K562 (cell line): Measurements from ENCODE around the gene LIMK1. TPM values are rescaled to one million over a fixed set of nuclear protein-coding genes. Genes with fewer than 3 reads are reported as not detected.

Experiments used
- ATF1 ChIP-seq, 2 experiments: fragments of 450-650 bp in 1 of 2; IDR thresholded peaks; 2 replicates each; pipeline ENCODE4 v1.6.1; 2016; ENCODE audit warnings: missing compliant biosample characterization in 1 of 2, missing genetic modification characterization in 1 of 2
- ATF7 ChIP-seq: fragments of 450-650 bp; IDR thresholded peaks from 2 replicates; pipeline ENCODE4 v1.7.1; 2014; ENCODE audit warnings: mild to moderate bottlenecking, moderate library complexity
- CBFA2T3 ChIP-seq: fragments of 450-650 bp; IDR thresholded peaks from 2 replicates; pipeline ENCODE4 v1.6.1; 2017
- CHD4 ChIP-seq: fragments of 200-600 bp; sonication (generic); IDR thresholded peaks from 3 replicates; pipeline ENCODE4 v1.6.1; 2012; ENCODE audit warnings: low read depth, mild to moderate bottlenecking, mixed read lengths, low read length, inconsistent platforms; ENCODE audit not compliant: insufficient read depth, insufficient replicate concordance, poor library complexity, severe bottlenecking
- CTBP1 ChIP-seq: fragments of 450-650 bp; IDR thresholded peaks from 2 replicates; pipeline ENCODE4 v1.6.1; 2016; ENCODE audit warnings: borderline replicate concordance
- HNRNPH1 ChIP-seq: fragments of 200-400 bp; formaldehyde crosslinking; optimal IDR thresholded peaks from 2 replicates; pipeline ENCODE3; 2017; ENCODE audit warnings: low read depth, mild to moderate bottlenecking, low read length, moderate library complexity
- KAT7 ChIP-seq: sonication (generic); formaldehyde crosslinking; IDR thresholded peaks from 2 replicates; pipeline ENCODE4 v1.8.0; 2022; ENCODE audit warnings: missing genetic modification reagents, mild to moderate bottlenecking, borderline replicate concordance
- MYC ChIP-seq, 2 experiments: fragments of 250-450 bp in 1 of 2; sonication (Bioruptor Pico) in 1 of 2; IDR thresholded peaks; 2 replicates each; pipeline versions ENCODE4 v1.5.1 to v1.6.1; 2012 to 2021; ENCODE audit warnings: low read depth in 2 of 2, borderline replicate concordance in 1 of 2, improper control_type of control experiment in 1 of 2, low read length in 1 of 2, mild to moderate bottlenecking in 1 of 2, moderate library complexity in 1 of 2
- PHB2 ChIP-seq: fragments of 450-650 bp; IDR thresholded peaks from 2 replicates; pipeline ENCODE4 v1.6.1; 2017; ENCODE audit warnings: low read depth
- ZC3H8 ChIP-seq: fragments of 450-650 bp; IDR thresholded peaks from 2 replicates; pipeline ENCODE4 v1.6.1; 2017
- ZNF12 ChIP-seq: sonication (generic); formaldehyde crosslinking; IDR thresholded peaks from 2 replicates; pipeline ENCODE4 v1.4.0; 2020; ENCODE audit warnings: mild to moderate bottlenecking, missing genetic modification reagents
- ZNF184 ChIP-seq: sonication (generic); formaldehyde crosslinking; IDR thresholded peaks from 2 replicates; pipeline ENCODE4 v1.5.0; 2020; ENCODE audit warnings: missing genetic modification reagents
- ZNF696 ChIP-seq: fragments of 250-450 bp; sonication (Bioruptor Pico); conservative IDR thresholded peaks from 2 replicates; pipeline ENCODE4 v1.4.0; 2020; ENCODE audit warnings: mild to moderate bottlenecking, moderate library complexity
- ZNF778 ChIP-seq: fragments of 450-650 bp; formaldehyde crosslinking; IDR thresholded peaks from 2 replicates; pipeline ENCODE4 v1.4.0; 2020; ENCODE audit warnings: mild to moderate bottlenecking, moderate library complexity
- polyA plus RNA-seq, 8 experiments: library from polyadenylated mRNA; depleted of rRNA in 4 of 8; stranded (reverse) in 5 of 8; unstranded in 3 of 8; fragments of >200 nt; fragmentation: Nextera tagmentation in 2 of 8; fragmentation: Illumina TruSeq in 1 of 8; extraction: Ambion mirVana in 2 of 8; extraction: Trizol in 1 of 8; gene quantifications; 2 replicates each; pipeline versions ENCODE4 v1.2.1 to v1.2.3, GENCODE V29; 2011 to 2014; ENCODE audit warnings: inconsistent platforms in 1 of 8, missing spikeins in 1 of 8
- total RNA-seq, 7 experiments: library from RNA; depleted of rRNA in 6 of 7; stranded (reverse); fragments of >200 nt in 6 of 7; fragmentation: Illumina TruSeq in 2 of 7; extraction: Trizol in 2 of 7; gene quantifications; 2 replicates each; pipeline versions ENCODE4 v1.2.1 to v1.2.3, GENCODE V29; 2011 to 2021; ENCODE audit warnings: low replicate concordance in 1 of 7
- TF ChIP-seq, protein P1 (sequence below): fragments of 250-450 bp; sonication (Bioruptor Pico); IDR thresholded peaks from 2 replicates; pipeline ENCODE4 v1.4.0; 2020
- TF ChIP-seq, protein P2 (sequence below), 2 experiments: fragments of 450-650 bp in 1 of 2; sonication (generic) in 1 of 2; formaldehyde crosslinking in 1 of 2; IDR thresholded peaks in 1 of 2; conservative IDR thresholded peaks in 1 of 2; 2 replicates each; pipeline versions ENCODE4 v1.6.1 to v1.8.1; 2016 to 2023; ENCODE audit warnings: mild to moderate bottlenecking in 2 of 2, moderate library complexity in 2 of 2, inconsistent platforms in 1 of 2, missing genetic modification reagents in 1 of 2
- TF ChIP-seq, protein P3 (sequence below): sonication (generic); formaldehyde crosslinking; IDR thresholded peaks from 2 replicates; pipeline ENCODE4 v1.8.0; 2022; ENCODE audit warnings: missing genetic modification reagents, mild to moderate bottlenecking, moderate library complexity, borderline replicate concordance

LIMK1 gene
- total and polyA plus RNA-seq, 9 of the 15 experiments (the other 6 are each of a cell fraction or from before 2014, with no cell fraction given): 0.14 to 30.0 (median 15.9) TPM

DNA sequence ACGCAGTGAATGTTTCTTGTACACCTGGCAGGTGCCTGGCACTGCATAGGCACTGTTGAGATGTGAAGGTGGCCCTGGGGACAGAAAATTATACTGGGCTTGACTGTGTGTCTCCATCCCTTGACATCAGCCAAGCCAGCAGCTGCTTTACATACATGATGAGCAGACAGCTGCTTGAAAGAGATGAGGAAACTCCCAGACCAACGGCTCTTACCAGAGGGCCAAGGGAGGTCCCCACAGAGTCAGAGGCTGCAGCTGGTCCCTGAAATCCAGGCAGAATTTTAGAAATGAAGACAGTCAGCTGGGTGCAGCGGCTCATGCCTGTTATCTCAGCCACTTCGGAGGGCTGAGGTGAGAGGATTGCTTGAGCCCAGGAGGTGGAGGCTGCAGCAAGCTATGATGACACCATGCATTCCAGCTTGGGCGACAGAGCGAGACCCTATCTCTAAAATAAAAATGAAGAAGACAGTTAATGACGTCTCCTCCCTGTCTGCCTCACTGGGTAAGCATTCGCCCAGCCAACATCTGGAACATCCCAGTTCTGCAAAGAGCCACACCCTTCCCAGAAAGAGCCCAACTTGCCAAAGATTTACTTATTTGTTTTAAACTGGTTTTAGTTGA is 17.6 kb downstream of the LIMK1 start (continued):
- TF ChIP-seq CTBP1: peak; percentile 64; the same call in 1 of the 2 replicates
- no peak for TF ChIP-seq HNRNPH1
- TF ChIP-seq ATF1 (CRISPR knock-in tag; IDR thresholded peaks at IDR 0.05): no peak
- TF ChIP-seq ATF1 (tag; IDR thresholded peaks at IDR 0.05): peak; percentile 44
- TF ChIP-seq CBFA2T3: peak; percentile 13; the same call in 1 of the 2 replicates
- no peak for TF ChIP-seq ZNF184
- no peak for TF ChIP-seq PHB2
- TF ChIP-seq, protein P1, sequence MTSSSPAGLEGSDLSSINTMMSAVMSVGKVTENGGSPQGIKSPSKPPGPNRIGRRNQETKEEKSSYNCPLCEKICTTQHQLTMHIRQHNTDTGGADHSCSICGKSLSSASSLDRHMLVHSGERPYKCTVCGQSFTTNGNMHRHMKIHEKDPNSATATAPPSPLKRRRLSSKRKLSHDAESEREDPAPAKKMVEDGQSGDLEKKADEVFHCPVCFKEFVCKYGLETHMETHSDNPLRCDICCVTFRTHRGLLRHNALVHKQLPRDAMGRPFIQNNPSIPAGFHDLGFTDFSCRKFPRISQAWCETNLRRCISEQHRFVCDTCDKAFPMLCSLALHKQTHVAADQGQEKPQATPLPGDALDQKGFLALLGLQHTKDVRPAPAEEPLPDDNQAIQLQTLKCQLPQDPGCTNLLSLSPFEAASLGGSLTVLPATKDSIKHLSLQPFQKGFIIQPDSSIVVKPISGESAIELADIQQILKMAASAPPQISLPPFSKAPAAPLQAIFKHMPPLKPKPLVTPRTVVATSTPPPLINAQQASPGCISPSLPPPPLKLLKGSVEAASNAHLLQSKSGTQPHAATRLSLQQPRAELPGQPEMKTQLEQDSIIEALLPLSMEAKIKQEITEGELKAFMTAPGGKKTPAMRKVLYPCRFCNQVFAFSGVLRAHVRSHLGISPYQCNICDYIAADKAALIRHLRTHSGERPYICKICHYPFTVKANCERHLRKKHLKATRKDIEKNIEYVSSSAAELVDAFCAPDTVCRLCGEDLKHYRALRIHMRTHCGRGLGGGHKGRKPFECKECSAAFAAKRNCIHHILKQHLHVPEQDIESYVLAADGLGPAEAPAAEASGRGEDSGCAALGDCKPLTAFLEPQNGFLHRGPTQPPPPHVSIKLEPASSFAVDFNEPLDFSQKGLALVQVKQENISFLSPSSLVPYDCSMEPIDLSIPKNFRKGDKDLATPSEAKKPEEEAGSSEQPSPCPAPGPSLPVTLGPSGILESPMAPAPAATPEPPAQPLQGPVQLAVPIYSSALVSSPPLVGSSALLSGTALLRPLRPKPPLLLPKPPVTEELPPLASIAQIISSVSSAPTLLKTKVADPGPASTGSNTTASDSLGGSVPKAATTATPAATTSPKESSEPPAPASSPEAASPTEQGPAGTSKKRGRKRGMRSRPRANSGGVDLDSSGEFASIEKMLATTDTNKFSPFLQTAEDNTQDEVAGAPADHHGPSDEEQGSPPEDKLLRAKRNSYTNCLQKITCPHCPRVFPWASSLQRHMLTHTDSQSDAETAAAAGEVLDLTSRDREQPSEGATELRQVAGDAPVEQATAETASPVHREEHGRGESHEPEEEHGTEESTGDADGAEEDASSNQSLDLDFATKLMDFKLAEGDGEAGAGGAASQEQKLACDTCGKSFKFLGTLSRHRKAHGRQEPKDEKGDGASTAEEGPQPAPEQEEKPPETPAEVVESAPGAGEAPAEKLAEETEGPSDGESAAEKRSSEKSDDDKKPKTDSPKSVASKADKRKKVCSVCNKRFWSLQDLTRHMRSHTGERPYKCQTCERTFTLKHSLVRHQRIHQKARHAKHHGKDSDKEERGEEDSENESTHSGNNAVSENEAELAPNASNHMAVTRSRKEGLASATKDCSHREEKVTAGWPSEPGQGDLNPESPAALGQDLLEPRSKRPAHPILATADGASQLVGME (CRISPR knock-in tag): no peak
- no peak for TF ChIP-seq CHD4
- TF ChIP-seq KAT7: no peak
- TF ChIP-seq, protein P2, sequence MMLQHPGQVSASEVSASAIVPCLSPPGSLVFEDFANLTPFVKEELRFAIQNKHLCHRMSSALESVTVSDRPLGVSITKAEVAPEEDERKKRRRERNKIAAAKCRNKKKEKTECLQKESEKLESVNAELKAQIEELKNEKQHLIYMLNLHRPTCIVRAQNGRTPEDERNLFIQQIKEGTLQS (IDR thresholded peaks at IDR 0.05): peak; percentile 30; the same call in 1 of the 2 replicates
- TF ChIP-seq, protein P2 (CRISPR knock-in tag; conservative IDR thresholded peaks at IDR 0.05): no peak
- no peak for TF ChIP-seq ZNF12 (CRISPR knock-in tag)
- TF ChIP-seq, protein P3, sequence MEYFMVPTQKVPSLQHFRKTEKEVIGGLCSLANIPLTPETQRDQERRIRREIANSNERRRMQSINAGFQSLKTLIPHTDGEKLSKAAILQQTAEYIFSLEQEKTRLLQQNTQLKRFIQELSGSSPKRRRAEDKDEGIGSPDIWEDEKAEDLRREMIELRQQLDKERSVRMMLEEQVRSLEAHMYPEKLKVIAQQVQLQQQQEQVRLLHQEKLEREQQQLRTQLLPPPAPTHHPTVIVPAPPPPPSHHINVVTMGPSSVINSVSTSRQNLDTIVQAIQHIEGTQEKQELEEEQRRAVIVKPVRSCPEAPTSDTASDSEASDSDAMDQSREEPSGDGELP: peak; percentile 78; the same call in 1 of the 2 replicates
- TF ChIP-seq ZC3H8: no peak
- peak; percentile 43; the same call in 1 of the 2 replicates for TF ChIP-seq ATF7
- TF ChIP-seq MYC (IDR thresholded peaks at IDR 0.05; ENCODE audit: low read depth, low read length): no peak
- no peak for TF ChIP-seq MYC (CRISPR knock-in tag; IDR thresholded peaks at IDR 0.05; ENCODE audit: borderline replicate concordance, low read depth)
- TF ChIP-seq ZNF696 (CRISPR knock-in tag): no peak
- no peak for TF ChIP-seq ZNF778
